ENCODE results near the gene DDAH1. TPM values are rescaled to one million over a fixed set of nuclear protein-coding genes. Genes with fewer than 3 reads are reported as not detected.
A peak's percentile ranks its signal among the peaks of the same experiment; 100 is the strongest.

The DDAH1 gene
- total RNA-seq, 1 donor from 2014 or later = 50.9 TPM

- no peak for TF ChIP-seq CTCF (conservative IDR thresholded peaks at IDR 0.05; ENCODE audit: low read depth, low read length)
- no peak overlapping the region for H3K4me3 ChIP-seq (ENCODE audit: low read depth, low read length)
- peak; percentile 75 for DNase-seq (ENCODE audit: low read depth)
These were observed 90.8 kb downstream of the DDAH1 start for GRCh38 chr1:85374160-85374559.

DNA sequence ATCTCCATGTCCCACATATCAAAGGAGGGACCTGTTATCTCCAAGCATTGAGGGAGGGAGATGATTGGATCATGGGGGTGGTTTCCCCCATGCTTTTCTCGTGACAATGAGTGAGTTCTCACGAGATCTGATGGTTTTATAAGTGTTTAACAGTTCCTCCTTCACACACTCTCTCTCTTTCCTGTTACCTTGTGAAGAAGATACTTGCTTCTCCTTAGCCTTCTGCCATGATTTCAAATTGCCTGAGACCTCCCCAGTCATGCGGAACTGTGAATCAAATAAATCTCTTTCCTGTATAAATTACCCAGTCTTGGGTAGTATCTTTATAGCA, 91.6 kb downstream of the DDAH1 start:
- no peak overlapping the region for H3K4me3 ChIP-seq (ENCODE audit: low read depth, low read length)
- TF ChIP-seq CTCF (conservative IDR thresholded peaks at IDR 0.05; ENCODE audit: low read depth, low read length) = no peak
- no peak for DNase-seq (ENCODE audit: low read depth)

DNA sequence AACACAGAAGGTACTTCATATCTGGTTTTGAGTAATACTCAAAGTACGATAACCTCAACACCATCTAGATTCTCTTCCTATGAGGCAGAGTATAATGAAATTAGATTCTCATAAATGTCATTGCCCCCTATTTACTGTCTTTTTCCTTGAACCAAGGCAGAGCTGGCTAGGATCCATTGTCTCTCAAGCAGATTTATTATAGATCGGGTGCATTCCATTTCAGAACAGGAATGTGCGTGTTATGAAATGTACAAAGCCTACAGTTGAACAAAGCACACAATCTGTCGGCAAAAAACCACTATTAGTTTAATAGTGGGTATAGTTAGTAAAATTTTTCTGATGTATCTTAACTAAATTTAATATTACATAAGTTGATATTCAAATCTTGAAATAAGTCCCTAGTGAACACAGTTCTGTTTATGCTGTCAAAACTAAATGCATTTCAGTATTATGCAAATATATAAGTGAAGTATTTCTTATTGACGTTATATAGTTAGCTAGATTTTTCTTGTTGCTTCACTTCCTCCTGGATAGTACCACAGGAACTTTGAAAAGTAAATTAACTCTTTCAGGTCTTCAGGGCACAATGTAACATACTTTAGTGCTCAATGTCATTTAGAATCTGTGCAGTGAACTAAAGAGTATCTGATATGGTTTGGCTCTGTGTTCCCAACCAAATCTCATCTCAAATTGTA, 92.1 kb downstream of the DDAH1 start:
- no peak for TF ChIP-seq CTCF (conservative IDR thresholded peaks at IDR 0.05; ENCODE audit: low read depth, low read length)
- DNase-seq (ENCODE audit: low read depth) = no peak
- no peak overlapping the region for H3K4me3 ChIP-seq (ENCODE audit: low read depth, low read length)

GRCh38 chr1:85371021-85371420, 93.9 kb downstream of the DDAH1 start:
- DNase-seq (ENCODE audit: low read depth) = no peak
- H3K4me3 ChIP-seq (ENCODE audit: low read depth, low read length) = no peak overlapping the region
- TF ChIP-seq CTCF (conservative IDR thresholded peaks at IDR 0.05; ENCODE audit: low read depth, low read length) = no peak

DNA sequence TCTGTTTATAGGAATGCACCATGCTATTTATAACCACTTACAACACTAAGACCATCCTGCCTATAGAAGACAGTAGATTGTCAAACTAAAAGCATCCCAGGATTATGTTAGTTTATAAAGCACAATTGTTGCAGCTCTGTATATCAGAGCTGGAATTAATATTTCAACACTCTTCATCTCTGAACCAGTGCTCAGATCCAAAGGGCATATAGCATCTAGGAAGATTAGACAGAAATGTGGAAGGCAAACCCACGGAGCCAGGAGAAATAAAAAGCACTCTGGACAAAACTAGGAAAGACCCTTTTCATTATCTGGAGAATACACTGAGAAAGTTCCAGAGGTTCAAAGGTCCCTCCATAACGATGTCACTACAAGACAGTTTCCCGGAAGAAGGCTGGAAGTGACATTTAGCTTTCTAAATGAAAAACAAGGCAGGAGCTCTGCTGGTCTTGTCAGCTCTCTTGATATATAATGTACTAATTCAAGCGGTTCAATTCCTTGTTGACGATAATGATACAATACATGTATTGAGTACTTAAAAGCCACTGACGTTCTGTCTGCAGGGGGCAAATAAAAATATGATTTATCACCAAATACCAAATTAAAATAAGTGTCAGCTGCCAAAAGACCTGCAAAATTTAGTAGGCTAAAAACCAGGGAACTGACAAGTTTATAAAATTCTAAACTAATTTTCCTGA, 96.7 kb downstream of the DDAH1 start:
- TF ChIP-seq CTCF (conservative IDR thresholded peaks at IDR 0.05; ENCODE audit: low read depth, low read length) = no peak

DNA sequence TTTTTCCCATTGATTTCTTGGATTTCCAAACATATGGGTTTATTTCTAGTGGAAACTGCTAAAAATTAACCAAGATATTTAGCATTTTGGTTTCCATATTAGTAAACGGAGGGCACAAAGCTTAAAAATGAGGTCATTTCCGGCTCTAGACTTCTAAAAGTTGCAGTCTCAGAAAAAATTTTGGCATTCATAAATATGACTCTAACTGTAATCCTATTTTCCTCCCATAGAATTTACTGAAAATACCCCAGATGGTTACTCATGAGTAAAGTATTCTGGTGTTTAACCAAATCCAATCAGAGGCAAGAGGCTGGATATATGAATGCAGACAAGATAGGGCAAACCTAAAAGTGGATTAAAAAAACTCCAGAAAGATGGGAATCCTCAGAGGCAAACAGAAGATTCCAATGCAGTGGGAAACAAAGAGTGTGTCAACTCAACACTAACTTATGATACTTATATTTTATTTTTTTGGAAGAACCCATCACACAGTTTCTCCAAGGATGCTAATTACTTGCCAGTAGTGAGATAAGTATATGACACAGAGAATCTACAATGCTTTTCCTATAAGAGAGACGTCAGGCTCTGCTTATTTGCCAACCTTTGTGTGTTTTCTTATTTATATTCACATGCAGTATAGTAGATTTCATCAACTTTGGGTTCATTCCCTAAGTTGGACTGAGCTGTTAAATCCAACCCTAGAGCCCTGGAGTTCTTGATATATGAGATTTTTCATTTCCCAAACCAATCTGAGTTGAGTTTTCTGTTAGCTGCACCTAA, 98.4 kb downstream of the DDAH1 start:
- no peak for DNase-seq (ENCODE audit: low read depth)
- H3K4me3 ChIP-seq (ENCODE audit: low read depth, low read length) = no peak overlapping the region
- no peak for TF ChIP-seq CTCF (conservative IDR thresholded peaks at IDR 0.05; ENCODE audit: low read depth, low read length)

More for the DNA sequence above, 96.7 kb downstream of the DDAH1 start:
- H3K4me3 ChIP-seq (ENCODE audit: low read depth, low read length) = no peak overlapping the region
- no peak for DNase-seq (ENCODE audit: low read depth)
